ENCODE results near the gene PCDHGA6. TPM values are rescaled to one million over a fixed set of nuclear protein-coding genes. Genes with fewer than 3 reads are reported as not detected.
"Not testable (repeated sequence)": the region's sequence is repeated elsewhere in the genome, so short reads cannot be mapped to it uniquely, and the experiment has no call there.

PCDHGA6 gene
- total RNA-seq, 2 donors from 2014 or later, result 0.82 to 1.5 TPM

GRCh38 chr5:141388661-141389060 lies 15.0 kb downstream of the PCDHGA6 start:
- intact Hi-C loops (cut with DNase I), result no loop called here
- H3K4me3 ChIP-seq, result no peak overlapping the region
- H3K4me1 ChIP-seq, result no peaks in the 10 kb centered on the region
- DNase-seq, result no peak
- peaks cover 3% of the 10 kb centered on the region for H3K9me3 ChIP-seq
- H3K9ac ChIP-seq (ENCODE audit: low read depth in 2 of 2, low read length in 2 of 2), result no peak overlapping the region
- no peak overlapping the region for H3K27ac ChIP-seq
- H3K36me3 ChIP-seq, result no peaks in the 10 kb centered on the region
- TF ChIP-seq CTCF (IDR thresholded peaks at IDR 0.05), result no peak
- H3K27me3 ChIP-seq, result no peaks in the 10 kb centered on the region

GRCh38 chr5:141389153-141390042 lies 15.7 kb downstream of the PCDHGA6 start:
- DNase-seq, result no peak
- H3K4me1 ChIP-seq, result no peaks in the 10 kb centered on the region

GRCh38 chr5:141392429-141393198 lies 18.9 kb downstream of the PCDHGA6 start, which contains the start of gene PCDHGA8:
PCDHGA8 (plus strand) TSS chr5:141392633; CDS start chr5:141392814, 181 bp downstream.
- no peak for TF ChIP-seq CTCF (IDR thresholded peaks at IDR 0.05)
- Histone ChIP-seq H3K4me1 (no peaks in the 10 kb centered on the region), H3K4me3 (no peak within 1 kb of the TSS), H3K9ac (ENCODE audit: low read depth in 2 of 2, low read length in 2 of 2) (no peak within 1 kb of the TSS), H3K27me3 (no peaks in the 10 kb centered on the region), H3K9me3 (no peaks in the 10 kb centered on the region), H3K36me3 (no peaks in the 10 kb centered on the region), H3K27ac (no peak within 1 kb of the TSS)
- no peak for DNase-seq
- intact Hi-C loops (cut with DNase I), result no loop called here

More at GRCh38 chr5:141389153-141390042, 15.7 kb downstream of the PCDHGA6 start:
- Histone ChIP-seq H3K9me3 (peaks cover 3% of the 10 kb centered on the region), H3K4me3 (no peak overlapping the region), H3K27me3 (no peaks in the 10 kb centered on the region), H3K27ac (no peak overlapping the region), H3K36me3 (no peaks in the 10 kb centered on the region), H3K9ac (ENCODE audit: low read depth in 2 of 2, low read length in 2 of 2) (no peak overlapping the region)
- intact Hi-C loops (cut with DNase I), result no loop called here
- no peak for TF ChIP-seq CTCF (IDR thresholded peaks at IDR 0.05)

DNA sequence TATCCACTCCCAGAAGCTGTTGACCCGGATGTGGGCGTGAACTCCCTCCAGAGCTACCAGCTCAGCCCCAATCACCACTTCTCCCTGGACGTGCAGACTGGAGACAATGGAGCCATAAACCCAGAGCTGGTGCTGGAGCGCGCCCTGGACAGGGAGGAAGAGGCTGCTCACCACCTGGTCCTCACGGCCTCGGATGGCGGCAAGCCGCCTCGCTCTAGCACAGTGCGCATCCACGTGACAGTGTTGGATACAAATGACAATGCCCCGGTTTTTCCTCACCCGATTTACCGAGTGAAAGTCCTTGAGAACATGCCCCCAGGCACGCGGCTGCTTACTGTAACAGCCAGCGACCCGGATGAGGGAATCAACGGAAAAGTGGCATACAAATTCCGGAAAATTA lies 19.6 kb downstream of the PCDHGA6 start:
- intact Hi-C loops (cut with DNase I), result no loop called here
- Histone ChIP-seq H3K4me1 (no peaks in the 10 kb centered on the region), H3K9ac (ENCODE audit: low read depth in 2 of 2, low read length in 2 of 2) (no peak overlapping the region), H3K27ac (no peak overlapping the region), H3K9me3 (no peaks in the 10 kb centered on the region), H3K36me3 (no peaks in the 10 kb centered on the region), H3K27me3 (no peaks in the 10 kb centered on the region), H3K4me3 (no peak overlapping the region)
- no peak for TF ChIP-seq CTCF (IDR thresholded peaks at IDR 0.05)
- DNase-seq, result no peak

- DNase-seq; H3K4me1 ChIP-seq; H3K27me3 ChIP-seq; H3K9me3 ChIP-seq; intact Hi-C loops (cut with DNase I); H3K36me3 ChIP-seq; H3K9ac ChIP-seq (ENCODE audit: low read depth in 2 of 2, low read length in 2 of 2); H3K4me3 ChIP-seq; H3K27ac ChIP-seq: not testable (repeated sequence)
These were observed 20.9 kb downstream of the PCDHGA6 start for GRCh38 chr5:141394401-141395187.
